Esophagus muscularis mucosa (tissue), 4 donors: Measurements from ENCODE around the gene FIS1. TPM values are rescaled to one million over a fixed set of nuclear protein-coding genes. Genes with fewer than 3 reads are reported as not detected.

Source experiments
- DNase-seq: peaks from one replicate; pipeline ENCODE4 v3.0.0-alpha.2; 2017; ENCODE audit errors: extremely low spot score
- H3K27ac ChIP-seq, 4 donors: fragments of 200-600 bp; sonication (generic); replicated peaks in 1 of 4; 1 replicate in 3 of 4; 2 replicates in 1 of 4; pipeline ENCODE4 v1.5.1; 2016 to 2019; ENCODE audit warnings: mild to moderate bottlenecking in 1 of 4
- H3K27me3 ChIP-seq, 4 donors: fragments of 200-600 bp; sonication (generic); one replicate each; pipeline versions ENCODE4 v1.5.1 to v1.6.0; 2016 to 2019
- H3K36me3 ChIP-seq, 4 donors: fragments of 200-600 bp; sonication (generic); one replicate each; pipeline ENCODE4 v1.5.1; 2016 to 2019
- H3K4me1 ChIP-seq, 4 donors: fragments of 200-600 bp; sonication (generic); one replicate each; pipeline ENCODE4 v1.5.1; 2016 to 2019
- H3K4me3 ChIP-seq, 4 donors: fragments of 200-600 bp; sonication (generic); 1 replicate in 2 of 4; 2 replicates in 2 of 4; pipeline ENCODE4 v1.5.1; 2016 to 2019; ENCODE audit warnings: mild to moderate bottlenecking in 4 of 4, moderate library complexity in 1 of 4
- H3K9me3 ChIP-seq, 4 donors: fragments of 200-600 bp; sonication (generic); 1 replicate in 3 of 4; 2 replicates in 1 of 4; pipeline ENCODE4 v1.5.1; 2016 to 2019
- CTCF ChIP-seq, 3 experiments: fragments of 200-600 bp in 2 of 3; fragments of 450-650 bp in 1 of 3; sonication (generic) in 2 of 3; IDR thresholded peaks; one replicate each; pipeline ENCODE4 v1.5.1; 2017 to 2019; ENCODE audit warnings: antibody characterized with exemption in 3 of 3, mild to moderate bottlenecking in 2 of 3, moderate library complexity in 1 of 3
- EP300 ChIP-seq: sonication (generic); formaldehyde crosslinking; IDR thresholded peaks from one replicate; pipeline ENCODE4 v1.6.1; 2017; ENCODE audit warnings: antibody characterized with exemption
- POLR2A ChIP-seq: fragments of 450-650 bp; IDR thresholded peaks from one replicate; pipeline ENCODE4 v1.6.1; 2017; ENCODE audit warnings: antibody characterized with exemption, moderate library complexity, mild to moderate bottlenecking, low read depth
- POLR2AphosphoS5 ChIP-seq, 2 donors: sonication (generic); formaldehyde crosslinking; IDR thresholded peaks; one replicate each; pipeline ENCODE4 v1.6.1; 2017; ENCODE audit warnings: antibody characterized with exemption in 2 of 2
- WGBS: methylation state at CpG from one replicate; pipeline ENCODE4 v1.1.5; 2018; 5-methylcytosine and 5-hydroxymethylcytosine counted together
- intact Hi-C: fragments of 100-400 bp; cut with DNase I; formaldehyde crosslinking; loops from one replicate; pipeline ENCODE4 v1.15.1; 2023
- total RNA-seq, 4 donors: library from RNA; depleted of rRNA; stranded (reverse); fragments of >200 nt; gene quantifications; one replicate each; pipeline versions ENCODE4 v1.1.0 to v1.2.1, GENCODE V29; 2016

Gene FIS1
- total RNA-seq, 4 donors from 2014 or later, result 216 to 310 (median 295) TPM

GRCh38 chr7:101278461-101279292 lies 33.8 kb upstream of the FIS1 start:
- Histone ChIP-seq H3K27ac (no peak overlapping the region), H3K4me1 (peaks cover 0 to 6% (median 5%) of the 10 kb centered on the region in 4 donors), H3K4me3 (no peak overlapping the region), H3K27me3 (peaks cover 0 to 50% (median 0%) of the 10 kb centered on the region in 4 donors), H3K9me3 (no peaks in the 10 kb centered on the region), H3K36me3 (no peaks in the 10 kb centered on the region)
- WGBS, result 85% methylated on average over 24 of the region's 24 CpGs
- intact Hi-C loops, result no loop called here
- DNase-seq, result no peak
- TF ChIP-seq CTCF (IDR thresholded peaks at IDR 0.05) (no peak), EP300 (no peak), POLR2A (no peak), POLR2AphosphoS5 (IDR thresholded peaks at IDR 0.05) (no peak)

GRCh38 chr7:101277155-101277554 lies 32.3 kb upstream of the FIS1 start:
- no peak for DNase-seq
- WGBS, result 74% methylated on average over 9 of the region's 9 CpGs
- Histone ChIP-seq H3K4me3 (no peak overlapping the region), H3K36me3 (no peaks in the 10 kb centered on the region), H3K27me3 (peaks cover 0 to 54% (median 0%) of the 10 kb centered on the region in 4 donors), H3K9me3 (no peaks in the 10 kb centered on the region), H3K4me1 (no peaks in the 10 kb centered on the region), H3K27ac (no peak overlapping the region)
- intact Hi-C loops, result no loop called here
- TF ChIP-seq EP300 (no peak), POLR2A (no peak), CTCF (IDR thresholded peaks at IDR 0.05) (no peak), POLR2AphosphoS5 (IDR thresholded peaks at IDR 0.05) (no peak)

- no peaks in the 10 kb centered on the region for H3K9me3 ChIP-seq
- peaks cover 0 to 43% (median 0%) of the 10 kb centered on the region in 4 donors for H3K27me3 ChIP-seq
- intact Hi-C loops, result no loop called here
- no peak for DNase-seq
- no peak for TF ChIP-seq CTCF (IDR thresholded peaks at IDR 0.05)
- H3K4me3 ChIP-seq, result no peak overlapping the region
- no peaks in the 10 kb centered on the region for H3K36me3 ChIP-seq
- H3K27ac ChIP-seq, result no peak overlapping the region
- WGBS, result 53% methylated on average over 4 of the region's 4 CpGs
- H3K4me1 ChIP-seq, result no peaks in the 10 kb centered on the region
Measured at GRCh38 chr7:101273206-101273605, 28.3 kb upstream of the FIS1 start.

- WGBS, result 79% methylated on average over 5 of the region's 5 CpGs
- no peaks in the 10 kb centered on the region for H3K4me1 ChIP-seq
- H3K36me3 ChIP-seq, result no peaks in the 10 kb centered on the region
- intact Hi-C loops, result no loop called here
- H3K27me3 ChIP-seq, result peaks cover 0 to 23% (median 0%) of the 10 kb centered on the region in 4 donors
- no peak for TF ChIP-seq CTCF (IDR thresholded peaks at IDR 0.05)
- TF ChIP-seq EP300, result no peak
- no peak for TF ChIP-seq POLR2A
- TF ChIP-seq POLR2AphosphoS5 (IDR thresholded peaks at IDR 0.05), result no peak
- H3K9me3 ChIP-seq, result no peaks in the 10 kb centered on the region
- H3K4me3 ChIP-seq, result no peak overlapping the region
- no peak for DNase-seq
- no peak overlapping the region for H3K27ac ChIP-seq
Measured at GRCh38 chr7:101271021-101271420, 26.1 kb upstream of the FIS1 start.
